HepG2 (cell line): ENCODE results near the gene ROMO1. TPM values are rescaled to one million over a fixed set of nuclear protein-coding genes. Genes with fewer than 3 reads are reported as not detected.

Experiments
- BORCS8-MEF2B ChIP-seq: sonication (generic); formaldehyde crosslinking; IDR thresholded peaks from 2 replicates; pipeline ENCODE4 v1.8.0; 2022; ENCODE audit warnings: mild to moderate bottlenecking, missing genetic modification reagents
- CEBPB ChIP-seq: IDR thresholded peaks from 2 replicates; pipeline ENCODE4 v1.6.1; 2011; ENCODE audit warnings: low read depth, low read length, improper control_type of control experiment, borderline replicate concordance
- HDAC1 ChIP-seq: sonication (generic); formaldehyde crosslinking; IDR thresholded peaks from 2 replicates; pipeline ENCODE4 v1.5.1; 2020; ENCODE audit warnings: mild to moderate bottlenecking, missing genetic modification reagents
- KAT2B ChIP-seq: fragments of 150-350 bp; IDR thresholded peaks from 2 replicates; pipeline ENCODE4 v1.6.1; 2014; ENCODE audit warnings: low read depth, low read length, borderline replicate concordance
- PBX3 ChIP-seq: sonication (generic); formaldehyde crosslinking; IDR thresholded peaks from 2 replicates; pipeline ENCODE4 v1.8.1; 2023; ENCODE audit warnings: missing genetic modification reagents, inconsistent platforms, borderline replicate concordance
- RARG ChIP-seq: sonication (generic); formaldehyde crosslinking; IDR thresholded peaks from 2 replicates; pipeline ENCODE4 v1.4.0; 2020; ENCODE audit warnings: low read depth, mild to moderate bottlenecking, missing genetic modification reagents
- RBM39 ChIP-seq: fragments of 200-400 bp; formaldehyde crosslinking; IDR thresholded peaks from one replicate; pipeline ENCODE4 v1.6.1; 2018; ENCODE audit warnings: antibody characterized with exemption, mild to moderate bottlenecking, low read depth, low read length; ENCODE audit not compliant: poor library complexity, severe bottlenecking
- RFX1 ChIP-seq: fragments of 450-650 bp; IDR thresholded peaks from 2 replicates; pipeline ENCODE4 v1.6.1; 2017
- SETDB1 ChIP-seq: sonication (generic); formaldehyde crosslinking; IDR thresholded peaks from 2 replicates; pipeline ENCODE4 v1.5.1; 2020; ENCODE audit warnings: missing genetic modification reagents, mild to moderate bottlenecking, borderline replicate concordance
- SP4 ChIP-seq: sonication (generic); formaldehyde crosslinking; IDR thresholded peaks from 2 replicates; pipeline ENCODE4 v1.8.1; 2023; ENCODE audit warnings: mild to moderate bottlenecking, missing genetic modification reagents
- SRF ChIP-seq: IDR thresholded peaks from 2 replicates; pipeline ENCODE4 v1.6.1; 2011; ENCODE audit warnings: mild to moderate bottlenecking, low read depth, low read length, moderate library complexity
- ZNF33B ChIP-seq: sonication (generic); formaldehyde crosslinking; IDR thresholded peaks from 2 replicates; pipeline ENCODE4 v1.5.1; 2020; ENCODE audit warnings: mild to moderate bottlenecking, missing genetic modification reagents
- ZNF383 ChIP-seq: sonication (generic); formaldehyde crosslinking; IDR thresholded peaks from 2 replicates; pipeline ENCODE4 v1.4.0; 2020; ENCODE audit warnings: missing genetic modification reagents, mild to moderate bottlenecking, borderline replicate concordance
- ZNF556 ChIP-seq: sonication (generic); formaldehyde crosslinking; IDR thresholded peaks from 2 replicates; pipeline ENCODE4 v1.4.0; 2020; ENCODE audit warnings: mild to moderate bottlenecking, missing genetic modification reagents, borderline replicate concordance
- ZNF557 ChIP-seq: sonication (generic); formaldehyde crosslinking; IDR thresholded peaks from 2 replicates; pipeline ENCODE4 v1.4.0; 2020; ENCODE audit warnings: missing genetic modification reagents
- ZNF616 ChIP-seq: sonication (generic); formaldehyde crosslinking; IDR thresholded peaks from 2 replicates; pipeline ENCODE4 v1.5.0; 2020; ENCODE audit warnings: low read depth, mild to moderate bottlenecking, missing genetic modification reagents
- polyA plus RNA-seq, 8 experiments: library from polyadenylated mRNA; depleted of rRNA in 3 of 8; stranded (reverse) in 7 of 8; unstranded in 1 of 8; fragments of >200 nt; fragmentation: Illumina TruSeq in 4 of 8; extraction: Trizol in 4 of 8; gene quantifications; 2 replicates each; pipeline versions ENCODE4 v1.2.1 to v1.2.3, GENCODE V29; 2011 to 2016; ENCODE audit warnings: low read depth in 4 of 8, missing spikeins in 1 of 8, mixed read lengths in 1 of 8; ENCODE audit not compliant: insufficient read depth in 1 of 8
- total RNA-seq, 5 experiments: library from RNA; depleted of rRNA; stranded (reverse); fragments of >200 nt; fragmentation: Illumina TruSeq; extraction: Trizol; gene quantifications; 2 replicates each; pipeline ENCODE4 v1.2.3, GENCODE V29; 2016; ENCODE audit warnings: low read depth in 1 of 5
- TF ChIP-seq, protein P1 (sequence below): sonication (generic); formaldehyde crosslinking; IDR thresholded peaks from 2 replicates; pipeline ENCODE4 v1.4.0; 2020; ENCODE audit warnings: mild to moderate bottlenecking, missing genetic modification reagents
- TF ChIP-seq, protein P2 (sequence below): sonication (generic); formaldehyde crosslinking; IDR thresholded peaks from 2 replicates; pipeline ENCODE4 v1.5.1; 2020; ENCODE audit warnings: mild to moderate bottlenecking, missing genetic modification reagents, borderline replicate concordance
- TF ChIP-seq, protein P3 (sequence below): sonication (generic); formaldehyde crosslinking; IDR thresholded peaks from 2 replicates; pipeline ENCODE4 v1.5.0; 2020; ENCODE audit warnings: mild to moderate bottlenecking, missing genetic modification reagents

Gene ROMO1
- total and polyA plus RNA-seq, 2 of the 13 experiments (the other 11 are each of a cell fraction or from before 2014, with no cell fraction given) = 636 to 755 TPM

GRCh38 chr20:35743693-35744491 is 44.7 kb downstream of the ROMO1 start (continued):
- TF ChIP-seq RFX1 (no peak), ZNF556 (no peak), PBX3 (no peak), ZNF33B (no peak), SRF (no peak), CEBPB (no peak), ZNF383 (CRISPR knock-in tag) (no peak), RARG (no peak), SETDB1 (CRISPR knock-in tag) (no peak), BORCS8-MEF2B (CRISPR knock-in tag) (no peak), HDAC1 (no peak), ZNF616 (CRISPR knock-in tag) (no peak), RBM39 (no peak), SP4 (no peak), KAT2B (no peak), ZNF557 (no peak)
- TF ChIP-seq, protein P1, sequence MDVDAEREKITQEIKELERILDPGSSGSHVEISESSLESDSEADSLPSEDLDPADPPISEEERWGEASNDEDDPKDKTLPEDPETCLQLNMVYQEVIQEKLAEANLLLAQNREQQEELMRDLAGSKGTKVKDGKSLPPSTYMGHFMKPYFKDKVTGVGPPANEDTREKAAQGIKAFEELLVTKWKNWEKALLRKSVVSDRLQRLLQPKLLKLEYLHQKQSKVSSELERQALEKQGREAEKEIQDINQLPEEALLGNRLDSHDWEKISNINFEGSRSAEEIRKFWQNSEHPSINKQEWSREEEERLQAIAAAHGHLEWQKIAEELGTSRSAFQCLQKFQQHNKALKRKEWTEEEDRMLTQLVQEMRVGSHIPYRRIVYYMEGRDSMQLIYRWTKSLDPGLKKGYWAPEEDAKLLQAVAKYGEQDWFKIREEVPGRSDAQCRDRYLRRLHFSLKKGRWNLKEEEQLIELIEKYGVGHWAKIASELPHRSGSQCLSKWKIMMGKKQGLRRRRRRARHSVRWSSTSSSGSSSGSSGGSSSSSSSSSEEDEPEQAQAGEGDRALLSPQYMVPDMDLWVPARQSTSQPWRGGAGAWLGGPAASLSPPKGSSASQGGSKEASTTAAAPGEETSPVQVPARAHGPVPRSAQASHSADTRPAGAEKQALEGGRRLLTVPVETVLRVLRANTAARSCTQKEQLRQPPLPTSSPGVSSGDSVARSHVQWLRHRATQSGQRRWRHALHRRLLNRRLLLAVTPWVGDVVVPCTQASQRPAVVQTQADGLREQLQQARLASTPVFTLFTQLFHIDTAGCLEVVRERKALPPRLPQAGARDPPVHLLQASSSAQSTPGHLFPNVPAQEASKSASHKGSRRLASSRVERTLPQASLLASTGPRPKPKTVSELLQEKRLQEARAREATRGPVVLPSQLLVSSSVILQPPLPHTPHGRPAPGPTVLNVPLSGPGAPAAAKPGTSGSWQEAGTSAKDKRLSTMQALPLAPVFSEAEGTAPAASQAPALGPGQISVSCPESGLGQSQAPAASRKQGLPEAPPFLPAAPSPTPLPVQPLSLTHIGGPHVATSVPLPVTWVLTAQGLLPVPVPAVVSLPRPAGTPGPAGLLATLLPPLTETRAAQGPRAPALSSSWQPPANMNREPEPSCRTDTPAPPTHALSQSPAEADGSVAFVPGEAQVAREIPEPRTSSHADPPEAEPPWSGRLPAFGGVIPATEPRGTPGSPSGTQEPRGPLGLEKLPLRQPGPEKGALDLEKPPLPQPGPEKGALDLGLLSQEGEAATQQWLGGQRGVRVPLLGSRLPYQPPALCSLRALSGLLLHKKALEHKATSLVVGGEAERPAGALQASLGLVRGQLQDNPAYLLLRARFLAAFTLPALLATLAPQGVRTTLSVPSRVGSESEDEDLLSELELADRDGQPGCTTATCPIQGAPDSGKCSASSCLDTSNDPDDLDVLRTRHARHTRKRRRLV = no peak
- TF ChIP-seq, protein P2, sequence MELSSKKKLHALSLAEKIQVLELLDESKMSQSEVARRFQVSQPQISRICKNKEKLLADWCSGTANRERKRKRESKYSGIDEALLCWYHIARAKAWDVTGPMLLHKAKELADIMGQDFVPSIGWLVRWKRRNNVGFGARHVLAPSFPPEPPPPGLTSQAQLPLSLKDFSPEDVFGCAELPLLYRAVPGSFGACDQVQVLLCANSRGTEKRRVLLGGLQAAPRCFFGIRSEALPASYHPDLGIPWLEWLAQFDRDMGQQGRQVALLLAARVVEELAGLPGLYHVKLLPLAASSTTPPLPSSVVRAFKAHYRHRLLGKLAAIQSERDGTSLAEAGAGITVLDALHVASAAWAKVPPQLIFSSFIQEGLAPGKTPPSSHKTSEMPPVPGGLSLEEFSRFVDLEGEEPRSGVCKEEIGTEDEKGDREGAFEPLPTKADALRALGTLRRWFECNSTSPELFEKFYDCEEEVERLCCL (CRISPR knock-in tag) = no peak
- TF ChIP-seq, protein P3, sequence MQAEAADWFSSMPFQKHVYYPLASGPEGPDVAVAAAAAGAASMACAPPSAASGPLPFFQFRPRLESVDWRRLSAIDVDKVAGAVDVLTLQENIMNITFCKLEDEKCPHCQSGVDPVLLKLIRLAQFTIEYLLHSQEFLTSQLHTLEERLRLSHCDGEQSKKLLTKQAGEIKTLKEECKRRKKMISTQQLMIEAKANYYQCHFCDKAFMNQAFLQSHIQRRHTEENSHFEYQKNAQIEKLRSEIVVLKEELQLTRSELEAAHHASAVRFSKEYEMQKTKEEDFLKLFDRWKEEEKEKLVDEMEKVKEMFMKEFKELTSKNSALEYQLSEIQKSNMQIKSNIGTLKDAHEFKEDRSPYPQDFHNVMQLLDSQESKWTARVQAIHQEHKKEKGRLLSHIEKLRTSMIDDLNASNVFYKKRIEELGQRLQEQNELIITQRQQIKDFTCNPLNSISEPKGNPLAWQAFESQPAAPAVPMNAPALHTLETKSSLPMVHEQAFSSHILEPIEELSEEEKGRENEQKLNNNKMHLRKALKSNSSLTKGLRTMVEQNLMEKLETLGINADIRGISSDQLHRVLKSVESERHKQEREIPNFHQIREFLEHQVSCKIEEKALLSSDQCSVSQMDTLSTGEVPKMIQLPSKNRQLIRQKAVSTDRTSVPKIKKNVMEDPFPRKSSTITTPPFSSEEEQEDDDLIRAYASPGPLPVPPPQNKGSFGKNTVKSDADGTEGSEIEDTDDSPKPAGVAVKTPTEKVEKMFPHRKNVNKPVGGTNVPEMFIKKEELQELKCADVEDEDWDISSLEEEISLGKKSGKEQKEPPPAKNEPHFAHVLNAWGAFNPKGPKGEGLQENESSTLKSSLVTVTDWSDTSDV = no peak
